ENCODE data around the gene ITGA3.

ITGA3 gene

GRCh38 chr17:50070908-50071680 is 15.2 kb downstream of the ITGA3 start:
- Histone ChIP-seq H3K27ac (ENCODE audit: low read depth, low read length) (no peak overlapping the region), H3K9ac (ENCODE audit: low read length) (no peak overlapping the region), H3K27me3 (ENCODE audit: low read length) (no peaks in the 10 kb centered on the region), H3K79me2 (ENCODE audit: insufficient read depth, low read length) (no peaks in the 10 kb centered on the region), H2AFZ (ENCODE audit: low read depth, low read length, severe bottlenecking) (no peak overlapping the region), H3K4me2 (ENCODE audit: low read depth, low read length, poor library complexity, severe bottlenecking) (no peak overlapping the region), H3K36me3 (ENCODE audit: low read length) (no peaks in the 10 kb centered on the region), H3F3A (ENCODE audit: insufficient read depth) (no peaks in the 10 kb centered on the region), H3K9me2 (replicated peaks; ENCODE audit: insufficient read depth, low read length) (no peaks in the 10 kb centered on the region), H4K20me1 (ENCODE audit: low read depth, low read length) (no peaks in the 10 kb centered on the region), H3K9me3 (ENCODE audit: insufficient read depth, low read length) (no peaks in the 10 kb centered on the region), H3K4me3 (ENCODE audit: insufficient read depth, low read length, poor library complexity, severe bottlenecking) (no peak overlapping the region)
- TF ChIP-seq EZH2phosphoT487 (conservative IDR thresholded peaks at IDR 0.05; ENCODE audit: low read length) = no peak
- TF ChIP-seq, protein P1, sequence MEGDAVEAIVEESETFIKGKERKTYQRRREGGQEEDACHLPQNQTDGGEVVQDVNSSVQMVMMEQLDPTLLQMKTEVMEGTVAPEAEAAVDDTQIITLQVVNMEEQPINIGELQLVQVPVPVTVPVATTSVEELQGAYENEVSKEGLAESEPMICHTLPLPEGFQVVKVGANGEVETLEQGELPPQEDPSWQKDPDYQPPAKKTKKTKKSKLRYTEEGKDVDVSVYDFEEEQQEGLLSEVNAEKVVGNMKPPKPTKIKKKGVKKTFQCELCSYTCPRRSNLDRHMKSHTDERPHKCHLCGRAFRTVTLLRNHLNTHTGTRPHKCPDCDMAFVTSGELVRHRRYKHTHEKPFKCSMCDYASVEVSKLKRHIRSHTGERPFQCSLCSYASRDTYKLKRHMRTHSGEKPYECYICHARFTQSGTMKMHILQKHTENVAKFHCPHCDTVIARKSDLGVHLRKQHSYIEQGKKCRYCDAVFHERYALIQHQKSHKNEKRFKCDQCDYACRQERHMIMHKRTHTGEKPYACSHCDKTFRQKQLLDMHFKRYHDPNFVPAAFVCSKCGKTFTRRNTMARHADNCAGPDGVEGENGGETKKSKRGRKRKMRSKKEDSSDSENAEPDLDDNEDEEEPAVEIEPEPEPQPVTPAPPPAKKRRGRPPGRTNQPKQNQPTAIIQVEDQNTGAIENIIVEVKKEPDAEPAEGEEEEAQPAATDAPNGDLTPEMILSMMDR (IDR thresholded peaks at IDR 0.05; ENCODE audit: insufficient read depth, low read length, poor library complexity, severe bottlenecking) = no peak

DNA sequence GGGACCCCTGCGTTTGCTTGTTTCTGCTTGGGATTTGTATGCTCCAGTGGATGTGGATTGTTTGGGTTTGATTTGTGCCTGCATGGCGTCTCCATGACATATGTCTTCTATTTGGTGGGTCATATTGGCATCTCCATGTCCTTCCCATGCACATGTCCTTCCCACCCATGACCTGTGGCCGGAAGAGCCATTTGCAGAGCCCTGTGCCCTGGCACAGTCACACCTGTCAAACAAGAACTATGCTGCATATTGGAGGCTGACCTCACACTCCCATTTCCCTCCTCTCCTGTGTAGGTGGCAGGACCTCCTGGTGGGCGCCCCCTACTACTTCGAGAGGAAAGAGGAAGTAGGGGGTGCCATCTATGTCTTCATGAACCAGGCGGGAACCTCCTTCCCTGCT is 15.8 kb downstream of the ITGA3 start:
- no peaks in the 10 kb centered on the region for H3K36me3 ChIP-seq (ENCODE audit: low read length)
- TF ChIP-seq, protein P1 (IDR thresholded peaks at IDR 0.05; ENCODE audit: insufficient read depth, low read length, poor library complexity, severe bottlenecking) = no peak
- no peak for TF ChIP-seq EZH2phosphoT487 (conservative IDR thresholded peaks at IDR 0.05; ENCODE audit: low read length)
- H3K27me3 ChIP-seq (ENCODE audit: low read length) = no peaks in the 10 kb centered on the region
- H3K27ac ChIP-seq (ENCODE audit: low read depth, low read length) = no peak overlapping the region
- H3K9ac ChIP-seq (ENCODE audit: low read length) = no peak overlapping the region
- H2AFZ ChIP-seq (ENCODE audit: low read depth, low read length, severe bottlenecking) = no peak overlapping the region
- H3K9me3 ChIP-seq (ENCODE audit: insufficient read depth, low read length) = no peaks in the 10 kb centered on the region
- H3K9me2 ChIP-seq (replicated peaks; ENCODE audit: insufficient read depth, low read length) = no peaks in the 10 kb centered on the region
- no peaks in the 10 kb centered on the region for H4K20me1 ChIP-seq (ENCODE audit: low read depth, low read length)
- H3K79me2 ChIP-seq (ENCODE audit: insufficient read depth, low read length) = no peaks in the 10 kb centered on the region
- no peak overlapping the region for H3K4me2 ChIP-seq (ENCODE audit: low read depth, low read length, poor library complexity, severe bottlenecking)
- no peak overlapping the region for H3K4me3 ChIP-seq (ENCODE audit: insufficient read depth, low read length, poor library complexity, severe bottlenecking)
- no peaks in the 10 kb centered on the region for H3F3A ChIP-seq (ENCODE audit: insufficient read depth)

DNA sequence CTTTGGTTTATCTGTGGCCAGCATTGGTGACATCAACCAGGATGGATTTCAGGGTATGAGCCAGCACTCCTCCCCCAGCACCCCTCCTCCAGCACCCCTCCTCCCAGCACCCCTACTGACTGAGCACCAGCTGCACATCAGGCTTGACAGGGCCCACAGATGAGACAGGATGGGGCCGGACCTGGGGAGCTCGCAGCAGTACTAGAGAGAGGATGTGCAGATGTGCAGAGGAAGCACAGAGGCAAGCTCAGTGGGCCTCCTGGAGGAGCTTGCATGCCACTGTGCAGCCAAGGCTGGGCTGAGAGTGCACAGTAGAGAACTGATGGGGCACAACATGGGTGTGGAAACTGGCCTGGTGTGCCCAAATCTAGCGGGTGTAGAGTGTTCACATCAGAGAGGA is 16.2 kb downstream of the ITGA3 start:
- Histone ChIP-seq H3K9ac (ENCODE audit: low read length) (no peak overlapping the region), H3K79me2 (ENCODE audit: insufficient read depth, low read length) (no peaks in the 10 kb centered on the region), H4K20me1 (ENCODE audit: low read depth, low read length) (no peaks in the 10 kb centered on the region), H3K36me3 (ENCODE audit: low read length) (no peaks in the 10 kb centered on the region), H3K27me3 (ENCODE audit: low read length) (no peaks in the 10 kb centered on the region), H3F3A (ENCODE audit: insufficient read depth) (no peaks in the 10 kb centered on the region), H3K4me2 (ENCODE audit: low read depth, low read length, poor library complexity, severe bottlenecking) (no peak overlapping the region), H2AFZ (ENCODE audit: low read depth, low read length, severe bottlenecking) (no peak overlapping the region), H3K9me3 (ENCODE audit: insufficient read depth, low read length) (no peaks in the 10 kb centered on the region), H3K4me3 (ENCODE audit: insufficient read depth, low read length, poor library complexity, severe bottlenecking) (no peak overlapping the region), H3K9me2 (replicated peaks; ENCODE audit: insufficient read depth, low read length) (no peaks in the 10 kb centered on the region), H3K27ac (ENCODE audit: low read depth, low read length) (no peak overlapping the region)
- TF ChIP-seq EZH2phosphoT487 (conservative IDR thresholded peaks at IDR 0.05; ENCODE audit: low read length) = no peak
- TF ChIP-seq, protein P1 (IDR thresholded peaks at IDR 0.05; ENCODE audit: insufficient read depth, low read length, poor library complexity, severe bottlenecking) = no peak

All from SU-DHL-6 (cell line).